ENCODE results near the gene CCDC97.

CCDC97 gene

GRCh38 chr19:41297628-41298347, 12.2 kb upstream of the CCDC97 start:
- H3K27ac ChIP-seq = no peak overlapping the region
- CTCF ChIA-PET = interaction anchor here (0.5 to 1.6 kb wide), 3 partner anchors 10 to 12 kb away, joined by 3 to 9 read pairs (median 4); no protein-coding TSS in a partner anchor

GRCh38 chr19:41298348-41298964, 11.5 kb upstream of the CCDC97 start:
- ChIA-PET CTCF (interaction anchor here (0.5 to 1.6 kb wide), 4 partner anchors 9 to 27 kb away, joined by 3 to 9 read pairs (median 4); no protein-coding TSS in a partner anchor), POLR2A (ENCODE audit: low non-redundant PET) (interaction anchor here (0.5 kb wide), 1 partner anchor 110 kb away, joined by 3 read pairs; no protein-coding TSS in a partner anchor)
- no peak overlapping the region for H3K27ac ChIP-seq
- no peak for DNase-seq (ENCODE audit: low spot score)
- TF ChIP-seq, protein P1, sequence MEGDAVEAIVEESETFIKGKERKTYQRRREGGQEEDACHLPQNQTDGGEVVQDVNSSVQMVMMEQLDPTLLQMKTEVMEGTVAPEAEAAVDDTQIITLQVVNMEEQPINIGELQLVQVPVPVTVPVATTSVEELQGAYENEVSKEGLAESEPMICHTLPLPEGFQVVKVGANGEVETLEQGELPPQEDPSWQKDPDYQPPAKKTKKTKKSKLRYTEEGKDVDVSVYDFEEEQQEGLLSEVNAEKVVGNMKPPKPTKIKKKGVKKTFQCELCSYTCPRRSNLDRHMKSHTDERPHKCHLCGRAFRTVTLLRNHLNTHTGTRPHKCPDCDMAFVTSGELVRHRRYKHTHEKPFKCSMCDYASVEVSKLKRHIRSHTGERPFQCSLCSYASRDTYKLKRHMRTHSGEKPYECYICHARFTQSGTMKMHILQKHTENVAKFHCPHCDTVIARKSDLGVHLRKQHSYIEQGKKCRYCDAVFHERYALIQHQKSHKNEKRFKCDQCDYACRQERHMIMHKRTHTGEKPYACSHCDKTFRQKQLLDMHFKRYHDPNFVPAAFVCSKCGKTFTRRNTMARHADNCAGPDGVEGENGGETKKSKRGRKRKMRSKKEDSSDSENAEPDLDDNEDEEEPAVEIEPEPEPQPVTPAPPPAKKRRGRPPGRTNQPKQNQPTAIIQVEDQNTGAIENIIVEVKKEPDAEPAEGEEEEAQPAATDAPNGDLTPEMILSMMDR (conservative IDR thresholded peaks at IDR 0.05; ENCODE audit: low read depth) = no peak

More at GRCh38 chr19:41297628-41298347, 12.2 kb upstream of the CCDC97 start:
- TF ChIP-seq, protein P1 (conservative IDR thresholded peaks at IDR 0.05; ENCODE audit: low read depth) = no peak
- DNase-seq (ENCODE audit: low spot score) = no peak
- POLR2A ChIA-PET (ENCODE audit: low non-redundant PET) = interaction anchor here (0.5 kb wide), 1 partner anchor 110 kb away, joined by 3 read pairs; no protein-coding TSS in a partner anchor

DNA sequence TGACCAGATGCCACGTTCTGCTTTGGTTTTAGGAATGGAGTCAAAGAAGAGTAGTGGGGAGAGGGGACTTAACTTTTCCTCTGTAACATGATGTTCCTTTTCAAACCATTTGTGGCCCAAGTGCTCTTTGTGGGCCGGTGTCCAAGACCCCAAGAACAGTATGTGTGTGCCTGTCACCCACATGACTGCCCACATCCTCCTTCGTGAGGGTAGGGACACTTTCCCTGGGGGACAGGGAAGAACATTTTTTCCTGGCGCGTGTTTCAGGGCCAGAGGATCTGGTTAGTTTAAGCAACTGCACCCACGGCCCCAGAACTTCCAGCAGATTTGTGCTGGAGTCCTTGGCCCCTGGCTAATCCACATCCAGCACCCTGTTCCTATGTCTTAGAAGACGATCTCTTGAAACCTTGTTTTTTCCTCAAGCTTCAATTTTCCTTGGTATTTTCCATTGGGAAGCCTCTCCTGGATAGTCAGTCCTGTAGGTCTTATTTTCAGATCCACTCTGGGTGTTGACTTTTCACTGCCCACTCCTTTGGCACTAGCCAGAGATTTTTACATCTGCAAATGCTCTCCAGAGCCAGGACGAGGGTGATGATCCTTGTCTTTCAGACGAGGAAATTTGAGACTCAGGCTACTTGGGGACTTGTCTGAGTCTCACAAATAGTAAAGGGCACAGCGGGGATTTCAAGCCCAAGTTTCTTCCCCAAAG, 10.8 kb upstream of the CCDC97 start:
- no peak overlapping the region for H3K27ac ChIP-seq
- CTCF ChIA-PET = interaction anchor here (0.7 to 1.6 kb wide), 2 partner anchors 9 to 28 kb away, joined by 3 to 9 read pairs; no protein-coding TSS in a partner anchor
- TF ChIP-seq, protein P1 (conservative IDR thresholded peaks at IDR 0.05; ENCODE audit: low read depth) = no peak
- POLR2A ChIA-PET (ENCODE audit: low non-redundant PET) = no interaction called here
- no peak for DNase-seq (ENCODE audit: low spot score)

GRCh38 chr19:41299755-41300089, 10.2 kb upstream of the CCDC97 start:
- ChIA-PET POLR2A (ENCODE audit: low non-redundant PET) (no interaction called here), CTCF (no interaction called here)
- H3K27ac ChIP-seq = no peak overlapping the region
- DNase-seq (ENCODE audit: low spot score) = no peak
- TF ChIP-seq, protein P1 (conservative IDR thresholded peaks at IDR 0.05; ENCODE audit: low read depth) = no peak

- no peak for DNase-seq (ENCODE audit: low spot score)
- ChIA-PET CTCF (no interaction called here), POLR2A (ENCODE audit: low non-redundant PET) (no interaction called here)
- TF ChIP-seq, protein P1 (conservative IDR thresholded peaks at IDR 0.05; ENCODE audit: low read depth) = no peak
- H3K27ac ChIP-seq = no peak overlapping the region
Measured at GRCh38 chr19:41300555-41300954, 9.4 kb upstream of the CCDC97 start.
